ENCODE data around the gene SNX9.
A peak's percentile ranks its signal among the peaks of the same experiment; 100 is the strongest.

The SNX9 gene

DNA sequence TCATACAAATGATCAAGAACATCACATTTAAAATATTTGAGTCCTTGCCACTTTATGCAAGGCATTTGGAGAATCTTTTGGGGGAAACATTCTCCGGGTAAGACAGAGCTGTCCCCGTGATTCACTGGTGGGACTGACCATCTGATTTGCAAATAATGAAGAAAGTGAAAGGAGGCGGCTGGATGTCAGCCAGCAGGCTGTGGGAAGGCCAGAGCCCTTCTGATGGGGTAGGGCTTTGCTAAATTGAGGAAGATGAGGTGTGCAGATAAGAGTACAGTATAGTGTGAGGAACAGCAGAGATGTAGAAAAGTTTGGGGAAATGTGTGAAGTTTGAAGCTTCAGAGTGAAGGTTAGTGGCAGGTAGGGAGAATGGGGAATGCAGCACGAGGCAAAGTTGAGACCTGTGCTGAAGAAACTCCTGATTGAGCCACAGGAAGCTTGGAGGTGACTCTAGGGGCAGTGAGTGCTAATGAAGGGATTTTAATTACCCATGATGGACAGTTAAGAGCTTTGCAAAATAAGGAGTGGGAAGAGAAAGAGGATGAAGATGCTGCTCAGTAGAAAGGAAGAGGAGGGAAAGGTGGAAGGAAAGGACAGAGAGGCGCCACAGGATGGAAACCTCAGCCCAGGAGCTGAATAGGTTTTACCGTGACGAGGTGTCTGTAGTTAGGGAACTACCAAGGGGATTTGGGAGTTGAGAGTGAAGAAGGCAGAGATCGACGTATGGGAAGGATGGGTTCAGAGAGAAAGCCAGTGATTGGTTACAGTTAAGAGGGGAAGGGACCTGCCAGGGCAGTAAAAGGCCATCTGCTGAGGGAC is 68.7 kb downstream of the SNX9 start:
- DNase-seq = no peak

DNA sequence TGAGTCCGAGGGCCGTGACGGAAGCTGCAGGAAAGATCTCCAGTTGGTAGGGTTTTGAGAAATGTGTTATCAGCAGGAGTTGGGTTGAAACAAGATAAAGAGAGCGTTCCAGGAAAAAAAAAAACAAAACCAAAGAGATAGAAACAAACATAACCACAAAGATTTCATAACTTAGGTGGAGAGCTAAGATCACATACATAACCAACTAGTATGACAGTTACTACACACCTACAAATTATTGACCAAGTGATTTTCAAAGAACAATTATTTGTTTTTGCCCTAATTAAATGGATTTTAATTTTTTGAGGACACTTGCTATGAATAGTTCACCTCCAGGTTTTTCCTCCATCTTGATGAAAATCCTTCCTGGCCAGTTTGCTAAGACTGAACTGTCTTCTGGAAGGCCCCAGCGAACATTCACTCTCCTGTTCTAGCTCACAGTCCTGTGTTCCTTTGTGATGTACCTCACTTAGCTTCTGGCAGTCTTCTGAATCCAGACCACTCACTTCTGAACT is 69.4 kb downstream of the SNX9 start:
- DNase-seq = no peak

DNA sequence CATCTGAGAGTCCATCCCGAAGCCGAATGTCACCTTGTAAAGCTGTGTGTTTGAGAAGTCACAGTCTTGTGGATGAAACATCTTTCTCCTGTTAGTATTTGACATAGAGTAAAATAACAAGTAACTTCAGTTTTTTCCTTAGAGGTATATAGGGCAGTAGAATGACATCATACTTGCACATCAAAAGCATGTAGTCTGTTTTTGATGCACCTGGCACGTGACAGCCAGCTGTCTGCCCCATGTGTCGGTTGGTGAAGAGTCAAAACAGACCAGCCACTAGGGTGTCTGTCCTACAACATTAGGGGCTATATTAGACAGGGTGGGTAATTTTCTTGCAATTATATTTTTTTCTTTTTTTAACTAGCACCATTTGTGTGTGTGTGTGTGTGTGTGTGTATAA is 70.2 kb downstream of the SNX9 start:
- DNase-seq = no peak

DNA sequence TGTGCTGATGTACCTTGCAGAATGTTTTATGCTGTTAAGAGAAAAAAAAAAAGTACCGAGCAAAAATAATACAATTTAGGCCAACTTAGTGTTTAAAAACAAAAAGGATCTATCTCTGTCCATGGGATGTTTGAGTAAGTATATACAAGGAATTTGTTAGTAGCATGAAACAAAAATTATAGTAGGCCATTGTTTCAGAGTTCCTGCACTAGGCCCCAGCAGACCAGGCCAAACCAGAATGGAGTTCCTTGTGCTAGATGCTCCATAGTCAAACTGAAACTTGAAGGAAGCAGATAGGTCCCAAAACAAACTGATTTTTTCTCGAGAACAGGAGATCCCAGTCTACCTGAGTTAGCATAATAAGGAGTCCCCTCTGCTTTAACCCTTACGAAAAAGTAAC is 72.5 kb downstream of the SNX9 start:
- DNase-seq = no peak

DNA sequence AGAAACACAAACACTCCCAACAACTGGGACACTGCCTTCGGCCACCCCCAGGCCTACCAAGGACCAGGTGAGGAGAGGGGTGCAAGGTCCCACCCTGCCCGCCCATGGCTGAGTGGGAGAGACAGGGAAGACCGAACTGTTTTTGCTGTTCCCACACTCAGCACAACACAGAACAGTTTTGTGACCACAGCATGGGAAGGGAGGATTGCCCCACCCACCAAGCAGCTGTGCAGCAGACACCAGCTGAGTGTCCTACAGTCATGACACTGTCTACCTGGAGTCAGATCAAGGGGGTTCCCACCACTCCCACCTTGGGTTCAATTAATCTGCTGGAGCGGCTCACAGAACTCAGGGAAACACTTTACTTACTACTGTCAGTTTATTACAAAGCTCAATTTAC is 73.9 kb downstream of the SNX9 start:
- no peak for DNase-seq

DNA sequence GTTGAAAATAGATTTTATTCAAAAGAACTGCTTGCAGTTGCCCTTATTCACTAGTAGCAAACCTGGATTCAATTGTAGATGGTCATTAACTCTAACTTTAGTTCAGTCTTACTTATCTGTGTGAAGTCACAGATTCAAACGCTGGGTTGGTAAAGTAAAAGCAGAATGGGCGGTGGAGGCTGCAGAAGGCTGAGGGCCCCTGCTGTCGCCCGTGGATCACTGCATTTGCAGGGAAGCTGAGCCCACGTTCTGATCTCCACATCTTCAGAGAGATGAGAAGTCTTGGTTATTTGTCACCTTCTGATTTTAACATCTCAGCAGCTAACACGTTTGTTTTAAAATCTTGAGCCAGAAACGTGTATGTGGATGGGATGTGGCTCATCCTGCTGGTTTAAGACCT is 75.1 kb downstream of the SNX9 start:
- DNase-seq = no peak

GRCh38 chr6:157898640-157899039 is 75.6 kb downstream of the SNX9 start:
- no peak for DNase-seq

- DNase-seq = peak in 1 of 3 experiments; percentile 31
Observed at GRCh38 chr6:157900262-157900661, 77.2 kb downstream of the SNX9 start.

- peak in 2 of 3 experiments; percentile 28 to 56 for DNase-seq
Observed at GRCh38 chr6:157900751-157901150, 77.7 kb downstream of the SNX9 start.

- DNase-seq = no peak
Observed at GRCh38 chr6:157904999-157905398, 82.0 kb downstream of the SNX9 start.

DNA sequence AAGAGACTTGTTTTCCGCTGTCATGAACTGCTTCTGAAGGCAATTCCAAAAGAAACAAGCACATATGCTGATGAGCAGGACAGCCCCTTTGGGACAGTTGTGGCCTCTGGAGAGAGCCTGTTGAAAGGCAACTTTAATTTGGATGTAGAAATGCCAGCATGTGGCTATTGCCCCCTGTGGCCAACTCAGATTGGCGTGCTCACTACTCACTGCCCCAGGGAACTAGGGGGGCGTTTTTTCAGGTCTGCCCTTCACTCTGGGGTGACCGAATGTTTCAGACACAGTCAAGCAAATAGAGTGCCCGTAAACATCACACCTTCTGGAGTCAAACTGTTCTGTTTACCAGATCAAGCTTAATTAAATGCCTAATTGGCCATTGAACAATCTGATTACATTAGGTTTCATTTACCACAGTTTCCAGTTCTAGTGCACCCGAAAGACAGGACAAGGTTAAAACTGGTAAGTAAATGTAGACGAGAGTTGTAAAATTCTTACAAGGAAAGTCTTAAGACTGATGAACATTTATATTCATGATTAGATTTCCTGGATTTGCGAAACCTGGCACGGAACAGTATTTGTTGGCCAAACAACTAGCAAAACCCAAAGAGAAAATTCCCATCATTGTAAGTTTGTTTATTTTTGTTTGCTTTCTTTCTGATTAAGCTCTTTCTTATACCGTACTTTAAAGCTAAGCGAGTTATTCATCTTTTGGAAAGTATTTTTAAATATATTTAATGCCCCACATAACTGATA is 82.7 kb downstream of the SNX9 start:
- DNase-seq = no peak

- no peak for DNase-seq
Observed at GRCh38 chr6:157906537-157907061, 83.6 kb downstream of the SNX9 start.

DNA sequence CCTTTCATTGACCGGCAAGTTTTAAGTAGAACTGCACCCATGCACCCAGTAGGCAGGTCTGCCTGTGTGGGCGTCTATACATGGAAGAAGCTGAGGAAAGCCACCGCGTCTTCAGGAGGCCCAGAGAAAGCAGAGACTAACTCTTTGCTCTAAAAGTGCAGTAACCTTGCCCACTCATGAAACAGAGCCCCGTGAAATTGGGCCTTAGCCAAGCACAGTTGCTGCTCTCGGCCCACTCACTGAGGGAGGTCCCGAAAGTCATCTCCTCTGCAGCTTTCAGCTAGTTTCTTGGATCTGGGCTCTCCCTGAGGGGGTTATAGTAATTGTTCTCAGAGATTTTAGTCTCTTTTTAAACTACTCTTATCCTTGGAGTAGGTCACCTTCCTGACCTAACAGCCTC is 84.6 kb downstream of the SNX9 start:
- no peak for DNase-seq

GRCh38 chr6:157908369-157909281 is 85.6 kb downstream of the SNX9 start:
- DNase-seq = no peak

GRCh38 chr6:157909282-157909664 is 86.2 kb downstream of the SNX9 start:
- no peak for DNase-seq

GRCh38 chr6:157911278-157911677 is 88.2 kb downstream of the SNX9 start:
- DNase-seq = no peak

DNA sequence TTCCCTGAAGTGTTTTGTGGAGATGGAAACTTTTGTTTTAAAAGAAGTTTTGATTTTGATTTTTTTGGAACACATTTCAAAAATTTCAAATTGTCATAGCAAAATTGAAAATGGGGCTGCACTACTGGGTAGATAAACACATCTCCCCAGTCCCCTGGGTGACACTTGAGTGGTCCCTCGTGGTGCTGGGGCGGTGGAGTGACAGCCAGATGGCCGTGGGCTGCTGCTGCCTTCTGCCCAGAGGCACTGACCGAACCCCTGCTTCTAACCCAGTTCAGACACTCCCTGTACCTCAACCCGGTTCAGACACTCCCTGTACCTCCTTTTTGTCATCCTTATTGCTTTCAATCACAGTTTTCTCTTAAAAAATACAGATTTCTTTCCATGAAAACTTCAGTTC is 88.7 kb downstream of the SNX9 start:
- DNase-seq = no peak

DNA sequence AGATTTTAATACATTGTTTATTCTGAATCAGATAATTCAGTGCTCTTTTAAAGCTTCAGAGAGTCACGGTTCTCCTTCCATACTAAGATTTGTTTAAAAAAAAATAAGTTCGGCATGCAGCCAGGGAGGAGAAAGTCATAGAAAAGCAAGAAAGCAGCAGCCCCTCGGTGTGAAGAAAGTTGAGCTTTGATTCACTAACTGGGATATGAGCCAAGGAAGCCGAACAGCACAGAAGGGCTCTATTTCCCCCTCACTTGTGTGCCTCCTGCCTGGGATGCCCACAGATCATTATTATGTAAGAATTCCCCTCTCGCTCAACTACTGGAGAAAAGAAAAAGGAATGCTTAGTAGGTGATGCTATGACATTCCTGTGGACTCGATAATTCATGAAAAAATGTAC is 89.3 kb downstream of the SNX9 start:
- DNase-seq = no peak

DNA sequence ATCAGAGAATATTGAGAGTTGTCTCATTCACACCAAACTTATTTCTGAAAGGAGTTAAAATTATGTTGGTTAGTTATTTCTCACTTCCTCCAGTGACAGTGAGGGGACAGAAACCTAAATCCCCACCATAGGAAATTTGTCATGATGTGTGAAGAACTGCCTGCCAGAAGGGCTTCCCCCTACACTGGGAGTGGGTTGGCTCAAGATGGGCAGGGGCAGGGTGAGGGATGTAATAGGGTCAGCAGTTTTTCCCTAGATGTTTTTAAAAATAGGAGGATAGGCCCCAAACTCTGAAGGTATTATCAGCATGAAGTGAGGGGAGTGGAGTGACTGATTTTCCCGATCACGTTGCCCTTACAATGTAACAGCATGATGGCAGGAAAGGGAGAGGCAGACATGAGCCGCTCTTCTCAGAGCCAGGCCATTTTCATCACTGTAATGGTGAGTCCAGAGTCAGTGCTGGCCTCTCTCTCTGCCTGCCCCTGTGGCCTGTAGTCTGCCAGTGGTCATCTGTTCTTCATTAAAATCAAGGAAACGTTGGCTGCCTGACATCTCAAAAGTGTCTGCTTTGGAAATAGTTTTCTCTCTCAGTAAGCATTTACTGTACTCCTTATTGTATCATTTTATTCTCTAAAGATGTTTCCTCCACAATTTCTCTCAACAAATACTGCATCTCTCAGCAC is 98.8 kb downstream of the SNX9 start:
- DNase-seq = no peak

GRCh38 chr6:157925771-157926170 is 102.7 kb downstream of the SNX9 start:
- DNase-seq = no peak

DNA sequence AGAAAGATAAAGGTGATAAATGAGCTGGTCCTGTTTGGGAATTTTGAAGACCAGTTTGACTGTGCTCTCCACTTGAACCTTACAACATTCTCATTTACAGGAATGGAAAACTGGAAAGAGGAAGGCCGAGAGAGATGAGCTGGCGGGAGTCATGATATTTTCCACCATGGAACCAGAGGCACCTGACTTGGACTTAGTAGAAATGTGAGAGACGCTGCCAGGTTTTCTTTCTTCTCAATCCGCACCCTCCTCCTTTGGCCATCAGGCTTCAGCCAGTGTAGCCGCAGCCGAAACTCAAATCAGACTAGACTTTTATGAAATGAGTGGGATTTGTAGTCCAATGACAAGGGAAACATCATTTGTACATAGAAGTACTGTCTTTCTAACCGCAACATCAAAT is 104.0 kb downstream of the SNX9 start:
- no peak for DNase-seq

- no peak for DNase-seq
Observed at GRCh38 chr6:157928428-157928827, 105.4 kb downstream of the SNX9 start.
